DMS 273 (cell line): ENCODE results near the gene LCORL.

Experiments
- DNase-seq: peaks from one replicate; lab custom pipeline; 2025; ENCODE audit not compliant: unreplicated experiment; lab: John Stamatoyannopoulos, UW

The LCORL gene

GRCh38 chr4:17939054-17939453, 82.5 kb downstream of the LCORL start:
- no peak for DNase-seq

GRCh38 chr4:17934286-17934685, 87.3 kb downstream of the LCORL start:
- DNase-seq: no peak

GRCh38 chr4:17933126-17933525, 88.4 kb downstream of the LCORL start:
- peak; percentile 0 for DNase-seq

GRCh38 chr4:17932041-17932440, 89.5 kb downstream of the LCORL start:
- DNase-seq: no peak

GRCh38 chr4:17930256-17930655, 91.3 kb downstream of the LCORL start:
- no peak for DNase-seq

GRCh38 chr4:17924189-17924588, 97.4 kb downstream of the LCORL start:
- no peak for DNase-seq

- DNase-seq: no peak
Measured at GRCh38 chr4:17921451-17921850, 100.1 kb downstream of the LCORL start.

- no peak for DNase-seq
Measured at GRCh38 chr4:17920681-17921080, 100.9 kb downstream of the LCORL start.

- DNase-seq: no peak
Measured at GRCh38 chr4:17915439-17915838, 106.1 kb downstream of the LCORL start.

GRCh38 chr4:17912011-17912410, 109.5 kb downstream of the LCORL start:
- no peak for DNase-seq

GRCh38 chr4:17911608-17912007, 109.9 kb downstream of the LCORL start:
- DNase-seq: no peak

- no peak for DNase-seq
Measured at GRCh38 chr4:17898553-17899055, 123.0 kb downstream of the LCORL start.

- no peak for DNase-seq
Measured at GRCh38 chr4:17895481-17895880, 126.1 kb downstream of the LCORL start.

- no peak for DNase-seq
Measured at GRCh38 chr4:17894421-17894820, 127.1 kb downstream of the LCORL start.

- DNase-seq: no peak
Measured at GRCh38 chr4:17889692-17890091, 131.9 kb downstream of the LCORL start.

- DNase-seq: no peak
Measured at GRCh38 chr4:17884511-17884910, 137.0 kb downstream of the LCORL start.

- DNase-seq: no peak
Measured at GRCh38 chr4:17884063-17884462, 137.5 kb downstream of the LCORL start.

- DNase-seq: no peak
Measured at GRCh38 chr4:17877661-17878060, 143.9 kb downstream of the LCORL start.

- DNase-seq: no peak
Measured at GRCh38 chr4:17876943-17877342, 144.6 kb downstream of the LCORL start.

- DNase-seq: no peak
Measured at GRCh38 chr4:17875402-17876070, 146.0 kb downstream of the LCORL start.

- no peak for DNase-seq
Measured at GRCh38 chr4:17869327-17869726, 152.2 kb downstream of the LCORL start.

- no peak for DNase-seq
Measured at GRCh38 chr4:17867276-17867675, 154.3 kb downstream of the LCORL start.

- DNase-seq: no peak
Measured at GRCh38 chr4:17866810-17867209, 154.7 kb downstream of the LCORL start.
